K562 (cell line): Measurements from ENCODE around the gene COL20A1. TPM values are rescaled to one million over a fixed set of nuclear protein-coding genes. Genes with fewer than 3 reads are reported as not detected.

Experiments used
- ATAC-seq: fragments of 200-7000 bp; cut with Tn5 transposase; 3 replicates; pipeline ENCODE4 v1.9.1; 2020; ENCODE audit warnings: moderate library complexity
- BruUV-seq: library from RNA; stranded (reverse); fragments of 400-500 nt; replicated peaks from 2 replicates; lab custom pipeline; 2021; lab: Mats Ljungman, UMichigan
- CTCF ChIA-PET: fragments of 300-600 bp; formaldehyde crosslinking; extraction: SDS; loops from one replicate; lab custom pipeline; 2021; ENCODE audit warnings: low intra/inter-chr PET ratio; lab: Yijun Ruan, JAX
- POLR2A ChIA-PET: fragments of 300-600, 350-650 bp; sonication (Branson Sonifier 250); formaldehyde crosslinking; extraction: SDS; loops from one replicate; lab custom pipeline; 2021; ENCODE audit warnings: antibody characterized with exemption, inconsistent platforms; lab: Yijun Ruan, JAX
- DNase-seq, 4 experiments: peaks; one replicate each; pipeline versions ENCODE4 v3.0.0 to v3.0.0-alpha.2; 2011 to 2018; ENCODE audit warnings: low spot score in 3 of 4, mixed read lengths in 3 of 4; ENCODE audit errors: extremely low read depth in 1 of 4
- FAIRE-seq: peaks from 2 replicates; lab custom pipeline; 2011; peaks lifted over from hg19 to GRCh38; lab: Jason Lieb, UNC
- H2AFZ ChIP-seq: 2 replicates; pipeline ENCODE4 v1.6.0; 2011; ENCODE audit warnings: low read depth, low read length, control low read depth, inconsistent platforms
- H3K27ac ChIP-seq: fragments of 200-600 bp; 3 replicates; pipeline ENCODE4 v1.8.0; 2011; ENCODE audit warnings: low read depth, mild to moderate bottlenecking, control low read depth, inconsistent platforms, low read length, moderate library complexity, mixed read lengths; ENCODE audit errors: extremely low read depth
- H3K27me3 ChIP-seq, 2 experiments: fragments of 300-600 bp in 1 of 2; 2 replicates in 1 of 2; 3 replicates in 1 of 2; pipeline versions ENCODE4 v1.6.0 to v1.8.0; 2011; ENCODE audit warnings: inconsistent platforms in 2 of 2, low read length in 2 of 2, mild to moderate bottlenecking in 1 of 2, mixed read lengths in 1 of 2, moderate library complexity in 1 of 2; ENCODE audit not compliant: control insufficient read depth in 2 of 2, insufficient read depth in 2 of 2
- H3K36me3 ChIP-seq: fragments of 300-600 bp; 3 replicates; pipeline ENCODE4 v1.8.0; 2011; ENCODE audit warnings: mild to moderate bottlenecking, low read length, inconsistent platforms; ENCODE audit not compliant: control insufficient read depth, insufficient read depth
- H3K4me1 ChIP-seq, 2 experiments: fragments of 200-600 bp in 1 of 2; replicated peaks in 1 of 2; 2 replicates in 1 of 2; 3 replicates in 1 of 2; pipeline versions ENCODE4 v1.5.1 to v1.8.0; 2011; ENCODE audit warnings: inconsistent platforms in 2 of 2, low read length in 2 of 2, mild to moderate bottlenecking in 1 of 2, mixed read lengths in 1 of 2, moderate library complexity in 1 of 2; ENCODE audit not compliant: control insufficient read depth in 2 of 2, insufficient read depth in 2 of 2
- H3K4me2 ChIP-seq: 2 replicates; pipeline ENCODE4 v1.6.1; 2011; ENCODE audit warnings: low read length, control low read depth, inconsistent platforms, mixed read lengths; ENCODE audit not compliant: insufficient read depth
- H3K4me3 ChIP-seq: fragments of 200-600 bp; sonication (generic), shearing (Covaris generic); 2 replicates; pipeline ENCODE4 v1.5.1; 2016; ENCODE audit warnings: control low read depth, inconsistent platforms
- H3K79me2 ChIP-seq: fragments of 200-600 bp; 3 replicates; pipeline ENCODE4 v1.8.0; 2011; ENCODE audit warnings: low read length, inconsistent platforms; ENCODE audit not compliant: control insufficient read depth, insufficient read depth
- H3K9ac ChIP-seq, 2 experiments: 2 replicates each; pipeline versions ENCODE4 v1.6.0 to v1.6.1; 2011; ENCODE audit warnings: low read depth in 2 of 2, low read length in 2 of 2, control low read depth in 1 of 2, inconsistent platforms in 1 of 2, mild to moderate bottlenecking in 1 of 2, mixed read lengths in 1 of 2; ENCODE audit not compliant: insufficient read depth in 1 of 2
- H3K9me1 ChIP-seq: one replicate; pipeline ENCODE4 v1.6.0; 2011; ENCODE audit warnings: inconsistent platforms, mild to moderate bottlenecking, low read length, moderate library complexity; ENCODE audit not compliant: control insufficient read depth, insufficient read depth
- H3K9me3 ChIP-seq: replicated peaks from 2 replicates; pipeline ENCODE4 v1.5.1; 2011; ENCODE audit warnings: low read depth, low read length, inconsistent platforms; ENCODE audit not compliant: control insufficient read depth, insufficient read depth
- H4K20me1 ChIP-seq: replicated peaks from 2 replicates; pipeline ENCODE4 v1.6.1; 2011; ENCODE audit warnings: low read length, inconsistent platforms, mixed read lengths; ENCODE audit not compliant: control insufficient read depth, insufficient read depth
- POLR2G ChIP-seq: fragments of 200-400 bp; formaldehyde crosslinking; IDR thresholded peaks from 2 replicates; pipeline ENCODE4 v1.6.1; 2017; ENCODE audit warnings: low read depth, mild to moderate bottlenecking, antibody characterized with exemption, low read length, moderate library complexity
- RBFOX2 ChIP-seq: fragments of 200-400 bp; formaldehyde crosslinking; IDR thresholded peaks from 2 replicates; pipeline ENCODE4 v1.6.1; 2017; ENCODE audit warnings: low read depth, mild to moderate bottlenecking, low read length, moderate library complexity
- RBM15 ChIP-seq: fragments of 200-400 bp; formaldehyde crosslinking; IDR thresholded peaks from 2 replicates; pipeline ENCODE4 v1.6.1; 2018; ENCODE audit warnings: mild to moderate bottlenecking, low read length, moderate library complexity; ENCODE audit not compliant: insufficient read depth
- ZNF75A ChIP-seq: fragments of 450-650 bp; formaldehyde crosslinking; IDR thresholded peaks from 2 replicates; pipeline ENCODE4 v1.4.0; 2020; ENCODE audit warnings: mild to moderate bottlenecking
- WGBS: fragments of 100-300 bp; shearing (Covaris generic); methylation state at CpG from one replicate; pipeline ENCODE4 v1.1.6; 2016; ENCODE audit warnings: low coverage, mixed read lengths; ENCODE audit not compliant: insufficient coverage; ENCODE audit errors: missing lambda C conversion rate; 5-methylcytosine and 5-hydroxymethylcytosine counted together
- in situ Hi-C: fragments of 300-500 bp; cut with MboI; formaldehyde crosslinking; loops from 4 replicates; pipeline ENCODE4 v1.15.0; 2018; ENCODE audit warnings: inconsistent platforms, mixed read lengths
- intact Hi-C: fragments of 100-400 bp; cut with micrococcal nuclease; formaldehyde crosslinking; loops from 2 replicates; pipeline ENCODE4 v1.14.2; 2022
- polyA plus RNA-seq, 8 experiments: library from polyadenylated mRNA; depleted of rRNA in 4 of 8; stranded (reverse) in 5 of 8; unstranded in 3 of 8; fragments of >200 nt; fragmentation: Nextera tagmentation in 2 of 8; fragmentation: Illumina TruSeq in 1 of 8; extraction: Ambion mirVana in 2 of 8; extraction: Trizol in 1 of 8; gene quantifications; 2 replicates each; pipeline versions ENCODE4 v1.2.1 to v1.2.3, GENCODE V29; 2011 to 2014; ENCODE audit warnings: inconsistent platforms in 1 of 8, missing spikeins in 1 of 8
- total RNA-seq, 7 experiments: library from RNA; depleted of rRNA in 6 of 7; stranded (reverse); fragments of >200 nt in 6 of 7; fragmentation: Illumina TruSeq in 2 of 7; extraction: Trizol in 2 of 7; gene quantifications; 2 replicates each; pipeline versions ENCODE4 v1.2.1 to v1.2.3, GENCODE V29; 2011 to 2021; ENCODE audit warnings: low replicate concordance in 1 of 7

The COL20A1 gene
- total and polyA plus RNA-seq, 9 of the 15 experiments (the other 6 are each of a cell fraction or from before 2014, with no cell fraction given): not detected

- H3K4me3 ChIP-seq: no peak overlapping the region
- in situ Hi-C loops: no loop called here
- H3K9ac ChIP-seq: no peak overlapping the region; a peak in 1 of 4 replicates
- POLR2A ChIA-PET: interaction anchor here (0.7 to 1.4 kb wide), 3 partner anchors 10 to 13 kb away, joined by 3 to 5 read pairs (median 4); no protein-coding TSS in a partner anchor
- no peak overlapping the region for H2AFZ ChIP-seq
- peaks cover 28% of the 10 kb centered on the region for H4K20me1 ChIP-seq
- DNase-seq: no peak
- H3K27me3 ChIP-seq: no peaks in the 10 kb centered on the region
- peaks cover 42% of the 10 kb centered on the region for H3K79me2 ChIP-seq
- intact Hi-C loops: no loop called here
- ATAC-seq: no peak
- H3K4me2 ChIP-seq: no peak overlapping the region
- peaks cover 74% of the 10 kb centered on the region; the same call in 2 of the 3 replicates for H3K36me3 ChIP-seq
- H3K9me3 ChIP-seq: no peaks in the 10 kb centered on the region
- TF ChIP-seq RBM15 (no peak), RBFOX2 (peak; percentile 51; the same call in 1 of the 2 replicates), ZNF75A (no peak), POLR2G (peak; percentile 44; the same call in 1 of the 2 replicates)
- TF ChIP-seq, all 486 proteins: peak for 2
- H3K9me1 ChIP-seq: peaks cover 6% of the 10 kb centered on the region
- FAIRE-seq: no peak
- BruUV-seq: no TSS peak
- 93% methylated on average over 26 of the region's 30 CpGs for WGBS
- CTCF ChIA-PET: no interaction called here
- H3K4me1 ChIP-seq: peaks cover 11 to 39% of the 10 kb centered on the region in 2 experiments; a peak in 4 of 5 replicates
- H3K27ac ChIP-seq: no peak overlapping the region
Observed at GRCh38 chr20:63277466-63278272, 15.3 kb upstream of the COL20A1 start.
